Activated CD4-positive, alpha-beta T cell treated with anti-CD3 and anti-CD28 coated beads, Interleukin-2, amount 50 U/mL, for 24 hours (primary cell): ENCODE data around the gene ASB1.
"Not testable (repeated sequence)": the region's sequence is repeated elsewhere in the genome, so short reads cannot be mapped to it uniquely, and the experiment has no call there.

ENCODE experiments used
- DNase-seq, 2 donors: peaks; one replicate each; pipeline ENCODE4 v3.0.0-alpha.2; 2020; ENCODE audit warnings: low read depth in 1 of 2, low spot score in 1 of 2

The ASB1 gene

GRCh38 chr2:238404406-238405216 lies 22.1 kb upstream of the ASB1 start:
- DNase-seq = no peak

GRCh38 chr2:238405217-238405555 lies 21.5 kb upstream of the ASB1 start:
- not testable (repeated sequence) for DNase-seq

GRCh38 chr2:238406221-238406997 lies 20.3 kb upstream of the ASB1 start:
- DNase-seq = no peak

- DNase-seq = no peak
Measured at GRCh38 chr2:238406998-238407285, 19.8 kb upstream of the ASB1 start.

- DNase-seq = no peak
Measured at GRCh38 chr2:238407566-238407965, 19.2 kb upstream of the ASB1 start.

- no peak for DNase-seq
Measured at GRCh38 chr2:238408615-238409340, 17.9 kb upstream of the ASB1 start.

- no peak for DNase-seq
Measured at GRCh38 chr2:238409341-238410199, 17.2 kb upstream of the ASB1 start.

GRCh38 chr2:238412067-238412767 lies 14.5 kb upstream of the ASB1 start:
- DNase-seq = no peak

- DNase-seq = no peak
Measured at GRCh38 chr2:238413368-238413767, 13.4 kb upstream of the ASB1 start.

GRCh38 chr2:238415036-238415764 lies 11.5 kb upstream of the ASB1 start:
- DNase-seq = no peak

- no peak for DNase-seq
Measured at GRCh38 chr2:238415893-238416292, 10.8 kb upstream of the ASB1 start.

- no peak for DNase-seq
Measured at GRCh38 chr2:238418196-238418998, 8.3 kb upstream of the ASB1 start.

GRCh38 chr2:238418999-238419546 lies 7.7 kb upstream of the ASB1 start:
- DNase-seq = no peak

- DNase-seq = no peak
Measured at GRCh38 chr2:238420442-238420841, 6.3 kb upstream of the ASB1 start.

- no peak for DNase-seq
Measured at GRCh38 chr2:238420878-238421694, 5.6 kb upstream of the ASB1 start.

- no peak for DNase-seq
Measured at GRCh38 chr2:238421695-238422035, 5.1 kb upstream of the ASB1 start.

GRCh38 chr2:238422285-238422684 lies 4.4 kb upstream of the ASB1 start:
- no peak for DNase-seq

- DNase-seq = no peak
Measured at GRCh38 chr2:238422940-238423339, 3.8 kb upstream of the ASB1 start.
